Upper lobe of left lung (tissue), 6 donors: ENCODE measurements around the gene RANBP3L. TPM values are rescaled to one million over a fixed set of nuclear protein-coding genes. Genes with fewer than 3 reads are reported as not detected.

Source experiments
- ATAC-seq, 2 donors: fragments of 200-7000 bp; cut with Tn5 transposase; one replicate each; pipeline ENCODE4 v1.9.1; 2022; ENCODE audit warnings: mild to moderate bottlenecking in 2 of 2, moderate library complexity in 2 of 2; ENCODE audit not compliant: low FRiP score in 2 of 2
- DNase-seq, 2 donors: peaks; one replicate each; pipeline ENCODE4 v3.0.0-alpha.2; 2019 to 2020
- H3K27ac ChIP-seq, 4 donors: fragments of 200-600 bp; sonication (generic); one replicate each; pipeline ENCODE4 v1.5.1; 2016 to 2019
- H3K27me3 ChIP-seq, 4 donors: fragments of 200-600 bp; sonication (generic); one replicate each; pipeline ENCODE4 v1.5.1; 2017 to 2019
- H3K36me3 ChIP-seq, 4 donors: fragments of 200-600 bp; sonication (generic); one replicate each; pipeline ENCODE4 v1.5.1; 2016 to 2019
- H3K4me1 ChIP-seq, 4 donors: fragments of 200-600 bp; sonication (generic); one replicate each; pipeline ENCODE4 v1.5.1; 2018 to 2019
- H3K4me3 ChIP-seq, 4 donors: fragments of 200-600 bp; sonication (generic); one replicate each; pipeline ENCODE4 v1.5.1; 2017 to 2019; ENCODE audit warnings: mild to moderate bottlenecking in 2 of 4, moderate library complexity in 1 of 4
- H3K9me3 ChIP-seq, 4 donors: fragments of 200-600 bp; sonication (generic); one replicate each; pipeline ENCODE4 v1.5.1; 2018 to 2019
- CTCF ChIP-seq, 6 experiments: fragments of 450-650 bp in 4 of 6; fragments of 200-600 bp in 2 of 6; sonication (generic) in 2 of 6; IDR thresholded peaks; one replicate each; pipeline ENCODE4 v1.5.1; 2016 to 2019; ENCODE audit warnings: antibody characterized with exemption in 6 of 6
- EP300 ChIP-seq, 4 donors: sonication (generic); formaldehyde crosslinking; IDR thresholded peaks; one replicate each; pipeline ENCODE4 v1.5.1; 2017; ENCODE audit warnings: antibody characterized with exemption in 4 of 4, control low read depth in 2 of 4
- POLR2A ChIP-seq, 4 donors: fragments of 450-650 bp; IDR thresholded peaks; one replicate each; pipeline ENCODE4 v1.5.1; 2016 to 2017; ENCODE audit warnings: antibody characterized with exemption in 4 of 4, mild to moderate bottlenecking in 2 of 4
- POLR2AphosphoS5 ChIP-seq, 2 donors: sonication (generic); formaldehyde crosslinking; IDR thresholded peaks; one replicate each; pipeline ENCODE4 v1.5.1; 2017; ENCODE audit warnings: antibody characterized with exemption in 2 of 2
- WGBS, 2 donors: methylation state at CpG; one replicate each; pipeline ENCODE4 v1.1.5; 2017 to 2018; 5-methylcytosine and 5-hydroxymethylcytosine counted together
- total RNA-seq, 6 donors: library from RNA; depleted of rRNA in 4 of 6; stranded (reverse); fragments of >200 nt in 4 of 6; gene quantifications; one replicate each; pipeline versions ENCODE4 v1.1.0 to v1.2.1, GENCODE V29; 2016 to 2021
- donor health status: DM: no; HTN: no; CAD: no; lungs with moderate emphysema.
- donor health status: DM: no; HTN: yes; CAD: no; lungs with severe emphysema.

RANBP3L gene
- total RNA-seq, 6 donors from 2014 or later = 1.1 to 4.6 (median 2.8) TPM

- ATAC-seq (no peak), DNase-seq (no peak)
- Histone ChIP-seq H3K36me3 (no peaks in the 10 kb centered on the region), H3K4me1 (peaks cover 30 to 39% (median 37%) of the 10 kb centered on the region in 4 donors), H3K27me3 (no peaks in the 10 kb centered on the region), H3K27ac (peak overlapping the region; percentile 16 to 95 (median 23)), H3K9me3 (no peaks in the 10 kb centered on the region), H3K4me3 (peak overlapping the region in 2 of 4 donors; percentile 88 to 92)
- 43 to 48% methylated on average over 4 of the region's 4 CpGs for WGBS, 2 donors
- no peak for TF ChIP-seq POLR2A (IDR thresholded peaks at IDR 0.05)
- TF ChIP-seq POLR2AphosphoS5 (IDR thresholded peaks at IDR 0.05) = no peak
- no peak for TF ChIP-seq EP300 (IDR thresholded peaks at IDR 0.05)
- TF ChIP-seq CTCF (IDR thresholded peaks at IDR 0.05) = no peak
Observed at GRCh38 chr5:36239370-36240293, 62.1 kb downstream of the RANBP3L start.

GRCh38 chr5:36238502-36239295 lies 63.0 kb downstream of the RANBP3L start:
- H3K9me3 ChIP-seq = no peaks in the 10 kb centered on the region
- H3K4me1 ChIP-seq = peaks cover 30 to 39% (median 37%) of the 10 kb centered on the region in 4 donors
- no peaks in the 10 kb centered on the region for H3K36me3 ChIP-seq
- DNase-seq (no peak), ATAC-seq (no peak)
- H3K4me3 ChIP-seq = no peak overlapping the region
- H3K27me3 ChIP-seq = no peaks in the 10 kb centered on the region
- TF ChIP-seq POLR2AphosphoS5 (IDR thresholded peaks at IDR 0.05) = no peak
- H3K27ac ChIP-seq = peak overlapping the region in 2 of 4 donors; percentile 20 to 95
- 70 to 71% methylated on average over 2 of the region's 2 CpGs for WGBS, 2 donors

- 94 to 96% methylated on average over 2 of the region's 2 CpGs for WGBS, 2 donors
Observed at GRCh38 chr5:36237751-36238150, 64.0 kb downstream of the RANBP3L start.

GRCh38 chr5:36236801-36237200 lies 64.9 kb downstream of the RANBP3L start:
- no peak for DNase-seq
- Histone ChIP-seq H3K36me3 (no peaks in the 10 kb centered on the region), H3K27me3 (no peaks in the 10 kb centered on the region), H3K4me1 (peaks cover 23 to 32% (median 31%) of the 10 kb centered on the region in 4 donors), H3K27ac (no peak overlapping the region), H3K9me3 (no peaks in the 10 kb centered on the region), H3K4me3 (no peak overlapping the region)
- TF ChIP-seq POLR2AphosphoS5 (IDR thresholded peaks at IDR 0.05) = no peak
- no peak for TF ChIP-seq POLR2A (IDR thresholded peaks at IDR 0.05)
- no peak for TF ChIP-seq EP300 (IDR thresholded peaks at IDR 0.05)
- no peak for TF ChIP-seq CTCF (IDR thresholded peaks at IDR 0.05)
- no peak for ATAC-seq

More at GRCh38 chr5:36237751-36238150, 64.0 kb downstream of the RANBP3L start:
- Histone ChIP-seq H3K4me1 (peaks cover 27 to 37% (median 35%) of the 10 kb centered on the region in 4 donors), H3K36me3 (no peaks in the 10 kb centered on the region), H3K27me3 (no peaks in the 10 kb centered on the region), H3K9me3 (no peaks in the 10 kb centered on the region), H3K4me3 (no peak overlapping the region), H3K27ac (peak overlapping the region in 1 of 4 donors; percentile 20)
- TF ChIP-seq EP300 (IDR thresholded peaks at IDR 0.05) (no peak), POLR2A (IDR thresholded peaks at IDR 0.05) (no peak), POLR2AphosphoS5 (IDR thresholded peaks at IDR 0.05) (no peak), CTCF (IDR thresholded peaks at IDR 0.05) (no peak)
- ATAC-seq (no peak), DNase-seq (no peak)

GRCh38 chr5:36232533-36232932 lies 69.2 kb downstream of the RANBP3L start:
- DNase-seq (no peak), ATAC-seq (no peak)
- H3K27ac ChIP-seq = no peak overlapping the region
- TF ChIP-seq CTCF (IDR thresholded peaks at IDR 0.05) (no peak), POLR2AphosphoS5 (IDR thresholded peaks at IDR 0.05) (no peak), POLR2A (IDR thresholded peaks at IDR 0.05) (no peak), EP300 (IDR thresholded peaks at IDR 0.05) (no peak)
- H3K36me3 ChIP-seq = no peaks in the 10 kb centered on the region
- peaks cover 0 to 3% (median under 1%) of the 10 kb centered on the region in 4 donors for H3K4me1 ChIP-seq
- no peak overlapping the region for H3K4me3 ChIP-seq
- WGBS, 2 donors = 87 to 92% methylated on average over 3 of the region's 3 CpGs
- no peaks in the 10 kb centered on the region for H3K9me3 ChIP-seq
- H3K27me3 ChIP-seq = no peaks in the 10 kb centered on the region
